ACHN (cell line): ENCODE measurements around the gene RBM4B.

Source experiments
- DNase-seq: peaks from one replicate; pipeline ENCODE4 v3.0.0-alpha.2; 2015
- in situ Hi-C: cut with HindIII; loops from 2 replicates; pipeline ENCODE4 v1.10.0; 2017; ENCODE audit warnings: low sequenced_read_pairs, low pct_ligation_motif_present, low pct_unique_long_range_greater_than_20kb

Gene RBM4B

GRCh38 chr11:66629356-66629755, 48.3 kb downstream of the RBM4B start:
- in situ Hi-C loops, result no loop called here
- DNase-seq, result no peak

GRCh38 chr11:66628061-66628603, 49.6 kb downstream of the RBM4B start:
- no peak for DNase-seq
- in situ Hi-C loops, result no loop called here

GRCh38 chr11:66626926-66627325, 50.8 kb downstream of the RBM4B start:
- no peak for DNase-seq
- in situ Hi-C loops, result no loop called here

- in situ Hi-C loops, result no loop called here
- no peak for DNase-seq
Measured at GRCh38 chr11:66626382-66626781, 51.3 kb downstream of the RBM4B start.

- no peak for DNase-seq
- in situ Hi-C loops, result no loop called here
Measured at GRCh38 chr11:66625752-66626149, 51.9 kb downstream of the RBM4B start.

- in situ Hi-C loops, result no loop called here
- DNase-seq, result no peak
Measured at GRCh38 chr11:66625041-66625751, 52.5 kb downstream of the RBM4B start.

- in situ Hi-C loops, result no loop called here
- no peak for DNase-seq
Measured at GRCh38 chr11:66624450-66624849, 53.2 kb downstream of the RBM4B start.

GRCh38 chr11:66619080-66619554, 58.6 kb downstream of the RBM4B start:
- no peak for DNase-seq
- in situ Hi-C loops, result no loop called here

GRCh38 chr11:66617155-66617834, 60.4 kb downstream of the RBM4B start:
- peak; percentile 40 for DNase-seq
- in situ Hi-C loops, result no loop called here

- in situ Hi-C loops, result no loop called here
- DNase-seq, result peak; percentile 99
Measured at GRCh38 chr11:66616379-66617154, 61.1 kb downstream of the RBM4B start, which contains the start of gene RBM14. Gene RBM14 (plus strand): TSS chr11:66616630. CDS start chr11:66616721, 91 bp downstream.
